ENCODE data around the gene ALK.

The ALK gene

GRCh38 chr2:29215073-29215472 lies 706.3 kb downstream of the ALK start:
- no peak for DNase-seq (ENCODE audit: low read depth)
- H3K4me3 ChIP-seq (ENCODE audit: control insufficient read depth, low read depth, low read length): no peak overlapping the region
- TF ChIP-seq CTCF (conservative IDR thresholded peaks at IDR 0.05; ENCODE audit: control insufficient read depth, insufficient read depth, low read depth, low read length): no peak

GRCh38 chr2:29213888-29214291 lies 707.5 kb downstream of the ALK start:
- peak; percentile 17 for DNase-seq (ENCODE audit: low read depth)
- TF ChIP-seq CTCF (conservative IDR thresholded peaks at IDR 0.05; ENCODE audit: control insufficient read depth, insufficient read depth, low read depth, low read length): no peak
- H3K4me3 ChIP-seq (ENCODE audit: control insufficient read depth, low read depth, low read length): no peak overlapping the region

- TF ChIP-seq CTCF (conservative IDR thresholded peaks at IDR 0.05; ENCODE audit: control insufficient read depth, insufficient read depth, low read depth, low read length): no peak
- DNase-seq (ENCODE audit: low read depth): peak; percentile 41
- H3K4me3 ChIP-seq (ENCODE audit: control insufficient read depth, low read depth, low read length): no peak overlapping the region
Measured at GRCh38 chr2:29212009-29212408, 709.4 kb downstream of the ALK start.

GRCh38 chr2:29209551-29209950 lies 711.8 kb downstream of the ALK start:
- no peak for TF ChIP-seq CTCF (conservative IDR thresholded peaks at IDR 0.05; ENCODE audit: control insufficient read depth, insufficient read depth, low read depth, low read length)
- no peak for DNase-seq (ENCODE audit: low read depth)
- no peak overlapping the region for H3K4me3 ChIP-seq (ENCODE audit: control insufficient read depth, low read depth, low read length)

DNA sequence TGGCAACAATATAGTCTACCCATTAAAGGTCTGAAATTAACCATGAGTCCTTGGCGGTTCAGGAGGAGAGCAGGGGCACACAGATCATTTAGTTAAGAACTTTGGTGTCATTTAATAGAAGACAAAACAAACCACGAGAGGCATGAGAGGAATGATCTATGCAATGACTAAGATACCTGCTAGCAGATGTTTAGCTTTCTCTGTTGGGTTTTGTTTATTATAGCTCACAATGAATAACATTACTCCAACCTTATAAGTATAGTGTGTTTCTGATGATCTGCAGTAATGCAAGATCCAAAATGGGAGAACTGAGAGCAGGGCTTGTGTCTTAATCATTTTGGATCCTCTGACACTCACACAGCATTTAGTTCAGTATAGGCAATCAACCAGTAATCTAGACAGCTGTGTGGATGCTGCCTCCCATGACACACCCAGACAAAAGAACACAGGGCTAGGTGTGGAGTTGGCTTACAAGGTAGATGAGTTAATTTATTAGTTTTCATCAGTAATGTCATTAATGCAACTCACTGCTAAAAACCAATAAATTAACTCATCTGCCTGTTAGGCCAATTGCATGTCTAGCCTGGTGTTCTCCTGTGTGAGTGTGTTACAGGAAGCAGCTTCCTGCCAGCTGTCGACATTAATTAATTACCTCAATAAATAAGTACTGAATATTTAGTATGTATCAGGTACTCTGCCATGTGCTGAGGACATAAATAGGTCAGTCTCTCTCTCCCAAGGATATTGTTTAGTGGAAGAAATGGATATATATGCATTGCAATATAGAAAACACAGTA lies 713.8 kb downstream of the ALK start:
- TF ChIP-seq CTCF (conservative IDR thresholded peaks at IDR 0.05; ENCODE audit: control insufficient read depth, insufficient read depth, low read depth, low read length): no peak
- no peak for DNase-seq (ENCODE audit: low read depth)
- H3K4me3 ChIP-seq (ENCODE audit: control insufficient read depth, low read depth, low read length): no peak overlapping the region

DNA sequence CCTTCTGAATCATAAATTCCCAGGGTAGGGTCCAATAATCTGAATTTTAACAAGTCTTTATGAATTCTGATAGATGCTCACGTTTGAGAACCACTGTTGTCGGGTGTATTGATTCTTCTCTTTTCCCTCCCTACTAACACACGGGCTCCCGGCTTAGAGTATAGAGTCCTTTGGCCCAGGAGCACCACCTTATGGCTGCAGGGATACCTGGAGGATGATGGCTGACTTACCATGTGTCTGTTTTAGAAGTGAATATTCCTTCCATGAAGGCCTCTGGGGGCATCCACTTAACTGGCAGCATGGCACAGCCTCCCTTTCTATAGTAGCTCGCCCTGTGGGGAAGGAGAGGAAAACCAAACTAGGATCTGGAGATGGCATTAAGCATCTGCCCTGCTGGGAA lies 714.4 kb downstream of the ALK start:
- H3K4me3 ChIP-seq (ENCODE audit: control insufficient read depth, low read depth, low read length): no peak overlapping the region
- no peak for TF ChIP-seq CTCF (conservative IDR thresholded peaks at IDR 0.05; ENCODE audit: control insufficient read depth, insufficient read depth, low read depth, low read length)
- DNase-seq (ENCODE audit: low read depth): no peak
